Measurements from ENCODE around the gene OTUD4. TPM values are rescaled to one million over a fixed set of nuclear protein-coding genes. Genes with fewer than 3 reads are reported as not detected.

Gene OTUD4
- total RNA-seq, 1 experiment from 2014 or later, result 11.5 TPM

DNA sequence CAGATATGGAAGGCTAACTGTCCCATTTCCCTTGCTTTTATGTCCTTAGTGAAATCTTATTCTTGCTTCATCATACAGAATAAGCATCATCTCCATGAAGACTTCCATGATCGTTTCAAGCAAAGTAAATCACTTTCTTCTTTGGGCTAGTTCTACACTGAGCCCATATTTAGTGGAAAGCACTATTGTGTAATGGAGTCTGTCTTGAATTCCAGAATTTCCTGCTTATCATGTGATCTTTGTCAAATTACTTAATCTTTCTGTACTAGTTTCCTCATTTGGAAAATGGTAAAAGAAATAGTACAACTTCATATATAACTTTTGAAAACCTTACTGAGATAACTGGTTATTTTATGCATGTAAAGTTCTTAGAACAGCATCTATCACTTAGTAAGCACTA is 90.0 kb downstream of the OTUD4 start:
- DNase-seq (ENCODE audit: low read depth, low spot score), result no peak
- in situ Hi-C loops (cut with HindIII; ENCODE audit: low pct_unique_long_range_greater_than_20kb, low sequenced_read_pairs), result no loop called here

GRCh38 chr4:145083891-145084605 is 96.3 kb downstream of the OTUD4 start:
- in situ Hi-C loops (cut with HindIII; ENCODE audit: low pct_unique_long_range_greater_than_20kb, low sequenced_read_pairs), result no loop called here
- no peak for DNase-seq (ENCODE audit: low read depth, low spot score)

Small RNA genes lying within 50 kb of the gene (small RNA-seq; reads per million reads assigned to genes)
- gene RF00019, result 0 reads per million in 2 experiments

Other genes starting within 250 kb of the OTUD4 start
- gene ANAPC10, start 82.4 kb downstream of the OTUD4 start, total RNA-seq (2014; rRNA removed; shearing (Covaris generic)), result 18.9 and 22.5 TPM in 2 replicates
- gene ABCE1, start 82.3 kb downstream of the OTUD4 start, total RNA-seq (2014; rRNA removed; shearing (Covaris generic)), result 115 and 142 TPM in 2 replicates

Data from SK-MEL-5 (cell line).